Measurements from ENCODE around the gene CCR4. TPM values are rescaled to one million over a fixed set of nuclear protein-coding genes. Genes with fewer than 3 reads are reported as not detected.
"Not testable (repeated sequence)": the region's sequence is repeated elsewhere in the genome, so short reads cannot be mapped to it uniquely, and the experiment has no call there.

Gene CCR4
- total RNA-seq, 1 experiment from 2014 or later = not detected

DNA sequence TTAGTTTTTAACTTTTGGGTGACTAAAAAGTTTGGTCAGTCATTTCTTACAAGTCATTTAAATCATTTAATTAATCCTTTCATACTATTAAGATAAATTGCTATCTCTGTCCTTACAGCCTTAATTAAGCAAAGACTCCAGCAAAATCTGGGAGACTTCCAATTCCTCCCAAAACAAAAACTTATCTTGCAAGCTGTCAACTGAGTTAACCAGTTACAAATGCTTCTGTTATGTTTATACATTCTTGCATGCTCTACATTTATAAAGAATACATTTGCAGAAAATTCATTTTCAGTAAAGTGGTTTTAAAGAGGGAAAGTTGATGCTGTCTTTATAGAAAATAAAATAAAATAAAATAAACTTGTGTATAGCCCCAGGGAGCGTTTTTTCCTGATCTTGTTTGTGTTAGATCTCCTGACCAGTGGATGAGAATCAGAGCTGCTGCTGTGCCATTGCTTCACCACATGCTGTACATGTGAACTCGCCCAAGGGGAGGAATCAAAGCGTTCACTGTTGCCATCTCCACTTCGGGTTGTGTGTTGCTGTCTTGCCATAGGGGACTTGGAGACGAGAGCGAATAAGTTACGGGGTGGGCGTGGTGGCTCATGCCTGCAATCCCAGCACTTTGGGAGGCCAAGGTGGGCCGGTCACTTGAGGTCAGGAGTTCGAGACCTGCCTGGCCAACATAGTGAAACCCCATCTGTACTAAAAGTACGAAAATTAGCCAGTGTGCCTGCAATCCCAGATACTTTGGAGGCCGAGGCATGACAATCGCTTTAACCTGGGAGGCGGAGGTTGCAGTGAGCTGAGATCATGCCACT is 5.5 kb downstream of the CCR4 start:
- H3K27me3 ChIP-seq (ENCODE audit: low read length) = no peaks in the 10 kb centered on the region; the same call in 1 of the 2 replicates
- no peaks in the 10 kb centered on the region for H3K9me2 ChIP-seq (replicated peaks; ENCODE audit: insufficient read depth, low read length)
- no peaks in the 10 kb centered on the region for H3K79me2 ChIP-seq (ENCODE audit: low read length)
- no peaks in the 10 kb centered on the region for H3K36me3 ChIP-seq (ENCODE audit: insufficient read depth, low read length)
- no peak overlapping the region for H3K27ac ChIP-seq (ENCODE audit: low read length)
- no peaks in the 10 kb centered on the region for H4K20me1 ChIP-seq (ENCODE audit: insufficient read depth, low read depth, low read length)
- H3K4me1 ChIP-seq (ENCODE audit: low read length) = no peaks in the 10 kb centered on the region
- no peak overlapping the region for H3K9ac ChIP-seq (ENCODE audit: low read length)
- no peak overlapping the region for H3K4me2 ChIP-seq (ENCODE audit: low read depth, low read length, poor library complexity, severe bottlenecking)
- H3K4me3 ChIP-seq (ENCODE audit: low read length) = no peak overlapping the region
- no peak overlapping the region for H2AFZ ChIP-seq (ENCODE audit: low read length)
- no peaks in the 10 kb centered on the region for H3K9me3 ChIP-seq (ENCODE audit: low read length)
- DNase-seq = no peak

GRCh38 chr3:32958509-32958908 is 7.1 kb downstream of the CCR4 start:
- H3K4me3 ChIP-seq (ENCODE audit: low read length) = no peak overlapping the region
- H3K79me2 ChIP-seq (ENCODE audit: low read length) = no peaks in the 10 kb centered on the region
- no peaks in the 10 kb centered on the region for H3K9me3 ChIP-seq (ENCODE audit: low read length)
- H3K9me2 ChIP-seq (replicated peaks; ENCODE audit: insufficient read depth, low read length) = no peaks in the 10 kb centered on the region
- H3K4me2 ChIP-seq (ENCODE audit: low read depth, low read length, poor library complexity, severe bottlenecking) = no peak overlapping the region
- no peaks in the 10 kb centered on the region for H4K20me1 ChIP-seq (ENCODE audit: insufficient read depth, low read depth, low read length)
- no peak overlapping the region for H2AFZ ChIP-seq (ENCODE audit: low read length)
- H3K36me3 ChIP-seq (ENCODE audit: insufficient read depth, low read length) = no peaks in the 10 kb centered on the region
- no peaks in the 10 kb centered on the region for H3K4me1 ChIP-seq (ENCODE audit: low read length)
- H3K27ac ChIP-seq (ENCODE audit: low read length) = no peak overlapping the region
- DNase-seq = no peak
- no peak overlapping the region for H3K9ac ChIP-seq (ENCODE audit: low read length)
- no peaks in the 10 kb centered on the region; the same call in 1 of the 2 replicates for H3K27me3 ChIP-seq (ENCODE audit: low read length)

GRCh38 chr3:32959371-32959770 is 7.9 kb downstream of the CCR4 start:
- H3K27ac ChIP-seq (ENCODE audit: low read length) = no peak overlapping the region
- no peak overlapping the region for H2AFZ ChIP-seq (ENCODE audit: low read length)
- no peaks in the 10 kb centered on the region for H4K20me1 ChIP-seq (ENCODE audit: insufficient read depth, low read depth, low read length)
- no peak overlapping the region for H3K4me2 ChIP-seq (ENCODE audit: low read depth, low read length, poor library complexity, severe bottlenecking)
- H3K27me3 ChIP-seq (ENCODE audit: low read length) = no peaks in the 10 kb centered on the region; the same call in 1 of the 2 replicates
- no peaks in the 10 kb centered on the region for H3K36me3 ChIP-seq (ENCODE audit: insufficient read depth, low read length)
- H3K9ac ChIP-seq (ENCODE audit: low read length) = no peak overlapping the region
- DNase-seq = no peak
- H3K4me3 ChIP-seq (ENCODE audit: low read length) = no peak overlapping the region
- no peaks in the 10 kb centered on the region for H3K4me1 ChIP-seq (ENCODE audit: low read length)
- no peaks in the 10 kb centered on the region for H3K9me2 ChIP-seq (replicated peaks; ENCODE audit: insufficient read depth, low read length)
- H3K79me2 ChIP-seq (ENCODE audit: low read length) = no peaks in the 10 kb centered on the region
- H3K9me3 ChIP-seq (ENCODE audit: low read length) = no peaks in the 10 kb centered on the region

DNA sequence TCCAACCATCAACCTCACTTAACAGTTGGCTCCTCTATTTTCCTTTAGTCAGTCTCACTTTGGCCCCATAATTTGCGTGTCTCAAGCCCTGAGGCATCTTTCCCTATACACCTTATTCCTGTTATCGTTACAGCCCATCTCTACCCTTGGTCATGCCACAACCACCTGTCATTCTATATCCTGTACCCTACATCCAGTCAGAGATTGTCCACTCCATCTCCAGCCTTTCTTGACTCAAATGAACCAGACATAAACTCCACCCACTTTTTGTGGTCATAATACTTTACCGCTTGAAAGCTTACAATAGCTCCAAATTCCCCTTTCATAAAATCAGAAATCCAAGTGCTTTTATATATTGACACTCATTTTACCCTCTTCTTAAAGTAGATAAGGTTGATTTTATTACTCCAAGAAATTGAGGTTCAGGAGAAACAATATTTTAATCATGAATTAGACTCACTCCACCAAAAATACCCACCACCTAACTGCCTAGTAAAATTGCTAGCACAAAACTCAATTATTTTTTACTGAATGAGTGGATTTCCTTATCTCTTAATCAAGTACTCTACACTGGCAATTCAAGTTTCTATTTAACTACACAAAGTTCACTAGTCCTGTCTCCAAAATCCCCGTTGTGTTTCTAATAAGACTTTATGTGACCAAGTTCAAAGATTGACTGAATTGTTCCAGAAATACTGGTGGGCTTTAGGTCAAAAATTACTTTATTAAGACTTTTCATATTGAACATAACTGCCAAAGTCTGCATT is 9.1 kb downstream of the CCR4 start:
- H3K4me2 ChIP-seq (ENCODE audit: low read depth, low read length, poor library complexity, severe bottlenecking) = no peak overlapping the region
- no peak overlapping the region for H3K27ac ChIP-seq (ENCODE audit: low read length)

DNA sequence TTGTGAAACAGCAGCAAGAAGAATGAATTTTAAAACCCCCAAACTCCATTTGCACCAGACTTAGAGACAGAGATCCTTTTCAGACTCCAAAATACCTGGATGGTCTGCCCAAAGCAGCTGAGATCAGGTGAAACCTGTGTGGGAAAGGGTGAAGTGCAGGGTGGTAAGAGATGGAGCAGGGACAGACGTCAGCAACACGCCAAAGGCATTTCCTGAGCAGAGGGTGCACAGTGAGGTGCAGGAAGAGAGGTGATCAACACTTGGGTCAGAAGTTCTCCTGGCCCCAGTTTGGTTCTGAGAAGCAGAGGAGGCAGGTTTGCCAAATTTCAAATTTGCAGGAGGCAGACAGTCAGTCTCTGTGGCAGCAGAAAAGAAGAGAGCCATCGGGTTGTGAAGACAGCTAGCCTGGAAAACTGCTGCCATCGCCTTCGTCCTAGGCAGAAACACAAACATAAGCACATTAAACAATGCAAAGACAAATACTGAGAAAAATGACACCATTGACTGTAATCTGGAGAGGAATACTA is 9.8 kb downstream of the CCR4 start:
- no peak for DNase-seq
- Histone ChIP-seq H3K27ac (ENCODE audit: low read length) (no peak overlapping the region), H3K4me3 (ENCODE audit: low read length) (no peak overlapping the region), H2AFZ (ENCODE audit: low read length) (no peak overlapping the region), H3K27me3 (ENCODE audit: low read length) (no peaks in the 10 kb centered on the region; the same call in 1 of the 2 replicates), H3K4me2 (ENCODE audit: low read depth, low read length, poor library complexity, severe bottlenecking) (no peak overlapping the region), H4K20me1 (ENCODE audit: insufficient read depth, low read depth, low read length) (no peaks in the 10 kb centered on the region), H3K4me1 (ENCODE audit: low read length) (no peaks in the 10 kb centered on the region), H3K9me3 (ENCODE audit: low read length) (no peaks in the 10 kb centered on the region; the same call in 1 of the 2 replicates), H3K36me3 (ENCODE audit: insufficient read depth, low read length) (no peaks in the 10 kb centered on the region), H3K9ac (ENCODE audit: low read length) (no peak overlapping the region), H3K79me2 (ENCODE audit: low read length) (no peaks in the 10 kb centered on the region), H3K9me2 (replicated peaks; ENCODE audit: insufficient read depth, low read length) (no peaks in the 10 kb centered on the region)

More for the DNA sequence above, 9.1 kb downstream of the CCR4 start:
- Histone ChIP-seq H3K79me2 (ENCODE audit: low read length) (no peaks in the 10 kb centered on the region), H3K9me2 (replicated peaks; ENCODE audit: insufficient read depth, low read length) (no peaks in the 10 kb centered on the region), H3K36me3 (ENCODE audit: insufficient read depth, low read length) (no peaks in the 10 kb centered on the region), H4K20me1 (ENCODE audit: insufficient read depth, low read depth, low read length) (no peaks in the 10 kb centered on the region), H2AFZ (ENCODE audit: low read length) (no peak overlapping the region), H3K9ac (ENCODE audit: low read length) (no peak overlapping the region), H3K4me3 (ENCODE audit: low read length) (no peak overlapping the region), H3K4me1 (ENCODE audit: low read length) (no peaks in the 10 kb centered on the region), H3K27me3 (ENCODE audit: low read length) (no peaks in the 10 kb centered on the region; the same call in 1 of the 2 replicates), H3K9me3 (ENCODE audit: low read length) (no peaks in the 10 kb centered on the region)
- no peak for DNase-seq

- H3K79me2 ChIP-seq (ENCODE audit: low read length) = no peaks in the 10 kb centered on the region
- no peak overlapping the region for H3K4me2 ChIP-seq (ENCODE audit: low read depth, low read length, poor library complexity, severe bottlenecking)
- no peak overlapping the region for H3K27ac ChIP-seq (ENCODE audit: low read length)
- H3K27me3 ChIP-seq (ENCODE audit: low read length) = no peaks in the 10 kb centered on the region; the same call in 1 of the 2 replicates
- H2AFZ ChIP-seq (ENCODE audit: low read length) = no peak overlapping the region
- no peak for DNase-seq
- no peaks in the 10 kb centered on the region; the same call in 1 of the 2 replicates for H3K9me3 ChIP-seq (ENCODE audit: low read length)
- H3K36me3 ChIP-seq (ENCODE audit: insufficient read depth, low read length) = no peaks in the 10 kb centered on the region
- H3K9ac ChIP-seq (ENCODE audit: low read length) = no peak overlapping the region
- H3K4me3 ChIP-seq (ENCODE audit: low read length) = no peak overlapping the region
- no peaks in the 10 kb centered on the region for H3K9me2 ChIP-seq (replicated peaks; ENCODE audit: insufficient read depth, low read length)
- H3K4me1 ChIP-seq (ENCODE audit: low read length) = no peaks in the 10 kb centered on the region
- no peaks in the 10 kb centered on the region for H4K20me1 ChIP-seq (ENCODE audit: insufficient read depth, low read depth, low read length)
These were observed 12.4 kb downstream of the CCR4 start for GRCh38 chr3:32963871-32964270.

- H3K9ac ChIP-seq (ENCODE audit: low read length); H3K27ac ChIP-seq (ENCODE audit: low read length); H3K79me2 ChIP-seq (ENCODE audit: low read length): not testable (repeated sequence)
These were observed 13.3 kb downstream of the CCR4 start for GRCh38 chr3:32964781-32965180.

GRCh38 chr3:32965617-32966213 is 14.3 kb downstream of the CCR4 start:
- H3K4me2 ChIP-seq (ENCODE audit: low read depth, low read length, poor library complexity, severe bottlenecking); H2AFZ ChIP-seq (ENCODE audit: low read length); H3K36me3 ChIP-seq (ENCODE audit: insufficient read depth, low read length); H3K27ac ChIP-seq (ENCODE audit: low read length); H3K27me3 ChIP-seq (ENCODE audit: low read length); H3K4me3 ChIP-seq (ENCODE audit: low read length); H3K9me2 ChIP-seq (replicated peaks; ENCODE audit: insufficient read depth, low read length); H3K4me1 ChIP-seq (ENCODE audit: low read length); H3K79me2 ChIP-seq (ENCODE audit: low read length); DNase-seq; H3K9me3 ChIP-seq (ENCODE audit: low read length); H3K9ac ChIP-seq (ENCODE audit: low read length); H4K20me1 ChIP-seq (ENCODE audit: insufficient read depth, low read depth, low read length): not testable (repeated sequence)

More at GRCh38 chr3:32964781-32965180, 13.3 kb downstream of the CCR4 start:
- not testable (repeated sequence) for H3K4me2 ChIP-seq (ENCODE audit: low read depth, low read length, poor library complexity, severe bottlenecking); H3K27me3 ChIP-seq (ENCODE audit: low read length); H3K4me1 ChIP-seq (ENCODE audit: low read length); DNase-seq; H2AFZ ChIP-seq (ENCODE audit: low read length); H4K20me1 ChIP-seq (ENCODE audit: insufficient read depth, low read depth, low read length); H3K9me3 ChIP-seq (ENCODE audit: low read length); H3K36me3 ChIP-seq (ENCODE audit: insufficient read depth, low read length); H3K4me3 ChIP-seq (ENCODE audit: low read length); H3K9me2 ChIP-seq (replicated peaks; ENCODE audit: insufficient read depth, low read length)

Measured in Karpas-422 (cell line).